Osteoblast (primary cell): Measurements from ENCODE around the gene CKM. TPM values are rescaled to one million over a fixed set of nuclear protein-coding genes. Genes with fewer than 3 reads are reported as not detected.

Experiments used
- DNase-seq: peaks from one replicate; pipeline ENCODE4 v3.0.0; 2011; ENCODE audit warnings: low spot score, mixed read lengths; ENCODE audit not compliant: insufficient read length; ENCODE audit errors: missing footprints
- H2AFZ ChIP-seq: 2 replicates; pipeline ENCODE4 v1.6.0; 2011; ENCODE audit warnings: mild to moderate bottlenecking, low read length
- H3K27ac ChIP-seq: 2 replicates; pipeline ENCODE4 v1.5.1; 2011; ENCODE audit warnings: mild to moderate bottlenecking, low read depth, low read length, moderate library complexity
- H3K27me3 ChIP-seq: 2 replicates; pipeline ENCODE4 v1.6.0; 2012; ENCODE audit warnings: mild to moderate bottlenecking, control low read depth, inconsistent platforms, low read length, moderate library complexity; ENCODE audit not compliant: insufficient read depth
- H3K36me3 ChIP-seq: 2 replicates; pipeline ENCODE4 v1.5.1; 2011; ENCODE audit warnings: mild to moderate bottlenecking, low read length, control low read depth, moderate library complexity; ENCODE audit not compliant: insufficient read depth
- H3K4me1 ChIP-seq: 2 replicates; pipeline ENCODE4 v1.5.1; 2011; ENCODE audit warnings: mild to moderate bottlenecking, low read length, control low read depth, moderate library complexity; ENCODE audit not compliant: insufficient read depth
- H3K4me2 ChIP-seq: 2 replicates; pipeline ENCODE4 v1.6.0; 2011; ENCODE audit warnings: mild to moderate bottlenecking, low read length; ENCODE audit not compliant: insufficient read depth
- H3K4me3 ChIP-seq: fragments of 200-600 bp; sonication (generic); 3 replicates; pipeline ENCODE4 v1.5.1; 2012; ENCODE audit warnings: mild to moderate bottlenecking, low read length, inconsistent platforms; ENCODE audit not compliant: insufficient read depth
- H3K79me2 ChIP-seq: 2 replicates; pipeline ENCODE4 v1.6.0; 2012; ENCODE audit warnings: mild to moderate bottlenecking, low read length, control low read depth, inconsistent platforms; ENCODE audit not compliant: insufficient read depth
- H3K9me3 ChIP-seq: 2 replicates; pipeline ENCODE4 v1.5.1; 2011; ENCODE audit warnings: low read depth, low read length, control low read depth
- H4K20me1 ChIP-seq: 2 replicates; pipeline ENCODE4 v1.6.0; 2012; ENCODE audit warnings: mild to moderate bottlenecking, low read length, control low read depth; ENCODE audit not compliant: insufficient read depth
- total RNA-seq: library from RNA; depleted of rRNA; stranded (reverse); fragments of >200 nt; gene quantifications from 2 replicates; pipeline ENCODE4 v1.2.3, GENCODE V29; 2012
- TF ChIP-seq, protein P1 (sequence below): IDR thresholded peaks from 2 replicates; pipeline ENCODE4 v1.5.1; 2011; ENCODE audit warnings: mild to moderate bottlenecking, low read depth, low read length, moderate library complexity; ENCODE audit errors: extremely low read depth

The CKM gene
- total RNA-seq, 1 donor, result 0.36 TPM

DNA sequence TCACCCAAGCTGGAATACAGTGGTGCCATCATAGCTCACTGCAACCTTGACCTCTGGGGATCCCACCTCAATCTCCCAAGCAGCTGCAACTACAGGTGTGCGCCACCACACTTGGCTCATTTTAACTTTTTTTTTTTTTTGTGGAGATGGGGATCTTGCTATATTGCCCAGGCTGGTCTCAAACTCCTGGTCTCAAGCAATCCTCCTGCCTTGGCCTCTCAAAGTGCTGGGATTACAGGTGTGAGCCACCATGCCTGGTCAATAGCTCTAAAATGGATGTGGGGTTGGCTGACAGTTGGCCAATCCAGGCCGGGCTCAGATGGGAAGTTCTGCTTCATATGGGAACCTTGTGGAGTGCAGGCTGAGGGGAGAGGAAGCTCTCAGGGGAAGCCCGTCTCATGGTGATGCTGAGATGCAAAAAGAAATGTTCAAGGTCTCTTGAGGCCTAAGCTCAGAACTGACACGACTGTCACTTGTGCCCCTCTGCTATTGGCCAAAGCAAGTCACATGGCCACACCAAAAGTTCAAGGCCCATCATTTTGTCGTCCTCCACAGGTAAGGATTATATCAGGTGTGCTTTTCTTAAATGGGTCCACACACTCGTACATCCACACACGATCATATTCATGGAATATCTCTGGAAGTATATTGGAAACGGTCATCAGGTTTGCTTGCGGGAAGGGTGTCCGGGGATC is 11.1 kb upstream of the CKM start:
- no peak overlapping the region for H2AFZ ChIP-seq
- H3K9me3 ChIP-seq, result no peaks in the 10 kb centered on the region

DNA sequence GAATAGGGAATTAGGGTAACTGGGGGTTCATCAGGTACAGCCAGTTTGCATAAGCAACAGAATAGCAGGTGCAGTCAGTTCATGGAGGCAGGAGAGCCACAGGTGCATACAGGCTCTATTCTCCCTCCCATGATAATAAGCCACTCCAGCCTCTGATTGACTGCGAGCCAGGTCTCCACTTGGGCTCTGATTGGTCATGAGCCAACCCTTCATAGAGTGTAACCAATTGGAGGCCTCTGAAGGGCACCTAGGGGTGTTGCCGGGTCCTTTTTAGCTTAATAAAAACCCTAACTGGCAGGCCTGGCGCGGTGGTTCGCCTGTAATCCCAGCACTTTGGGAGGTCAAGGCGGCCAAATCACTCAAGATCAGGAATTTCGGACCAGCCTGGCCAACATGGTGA is 8.7 kb upstream of the CKM start:
- DNase-seq, result no peak
- Histone ChIP-seq H3K27ac (no peak overlapping the region), H3K27me3 (no peaks in the 10 kb centered on the region), H3K9me3 (no peaks in the 10 kb centered on the region), H3K4me1 (peaks cover 2% of the 10 kb centered on the region), H4K20me1 (no peaks in the 10 kb centered on the region), H2AFZ (no peak overlapping the region), H3K4me2 (no peak overlapping the region), H3K36me3 (no peaks in the 10 kb centered on the region), H3K79me2 (no peaks in the 10 kb centered on the region), H3K4me3 (no peak overlapping the region)
- TF ChIP-seq, protein P1, sequence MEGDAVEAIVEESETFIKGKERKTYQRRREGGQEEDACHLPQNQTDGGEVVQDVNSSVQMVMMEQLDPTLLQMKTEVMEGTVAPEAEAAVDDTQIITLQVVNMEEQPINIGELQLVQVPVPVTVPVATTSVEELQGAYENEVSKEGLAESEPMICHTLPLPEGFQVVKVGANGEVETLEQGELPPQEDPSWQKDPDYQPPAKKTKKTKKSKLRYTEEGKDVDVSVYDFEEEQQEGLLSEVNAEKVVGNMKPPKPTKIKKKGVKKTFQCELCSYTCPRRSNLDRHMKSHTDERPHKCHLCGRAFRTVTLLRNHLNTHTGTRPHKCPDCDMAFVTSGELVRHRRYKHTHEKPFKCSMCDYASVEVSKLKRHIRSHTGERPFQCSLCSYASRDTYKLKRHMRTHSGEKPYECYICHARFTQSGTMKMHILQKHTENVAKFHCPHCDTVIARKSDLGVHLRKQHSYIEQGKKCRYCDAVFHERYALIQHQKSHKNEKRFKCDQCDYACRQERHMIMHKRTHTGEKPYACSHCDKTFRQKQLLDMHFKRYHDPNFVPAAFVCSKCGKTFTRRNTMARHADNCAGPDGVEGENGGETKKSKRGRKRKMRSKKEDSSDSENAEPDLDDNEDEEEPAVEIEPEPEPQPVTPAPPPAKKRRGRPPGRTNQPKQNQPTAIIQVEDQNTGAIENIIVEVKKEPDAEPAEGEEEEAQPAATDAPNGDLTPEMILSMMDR, result no peak

More for the DNA sequence above, 11.1 kb upstream of the CKM start:
- H3K36me3 ChIP-seq, result no peaks in the 10 kb centered on the region
- TF ChIP-seq, protein P1, result no peak
- no peak overlapping the region for H3K4me2 ChIP-seq
- no peaks in the 10 kb centered on the region for H4K20me1 ChIP-seq
- no peaks in the 10 kb centered on the region for H3K79me2 ChIP-seq
- no peaks in the 10 kb centered on the region for H3K27me3 ChIP-seq
- no peak overlapping the region for H3K4me3 ChIP-seq
- no peak for DNase-seq
- peaks cover 5% of the 10 kb centered on the region for H3K4me1 ChIP-seq
- H3K27ac ChIP-seq, result no peak overlapping the region

DNA sequence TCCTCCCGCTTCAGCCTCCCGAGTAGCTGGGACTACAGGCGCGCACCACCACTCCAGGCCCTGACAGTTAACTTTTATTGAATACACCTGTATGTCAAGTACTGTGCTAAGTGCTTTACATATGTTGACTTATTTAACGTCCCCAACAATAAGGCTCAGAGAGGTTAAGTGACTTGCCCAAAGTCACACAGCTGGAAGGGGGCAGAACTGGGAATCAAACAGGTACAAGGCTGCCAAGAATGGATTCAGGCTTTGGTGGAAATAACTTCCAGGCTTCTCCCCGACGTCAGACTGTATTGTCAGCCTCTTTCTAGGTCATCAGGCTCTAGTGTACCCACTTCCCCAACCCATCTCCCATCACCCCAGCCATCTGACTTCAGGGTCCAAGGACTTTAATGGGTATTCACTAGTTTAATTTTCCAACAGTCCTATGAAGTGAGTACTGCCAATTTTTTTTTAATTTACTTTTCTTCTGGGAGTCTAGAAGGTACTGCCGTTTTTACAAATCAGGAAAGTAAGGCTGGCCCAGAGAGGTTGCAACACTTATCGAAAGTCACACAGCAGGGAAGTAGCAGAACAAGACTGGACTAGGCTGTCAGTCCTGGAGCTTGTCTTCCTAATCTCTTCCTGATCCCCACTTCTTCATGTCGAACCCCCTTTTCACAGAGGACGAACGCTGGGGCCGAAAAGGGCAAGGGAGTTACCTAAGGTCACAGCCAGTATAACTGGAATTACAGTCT is 4.9 kb upstream of the CKM start:
- Histone ChIP-seq H4K20me1 (no peaks in the 10 kb centered on the region), H3K79me2 (no peaks in the 10 kb centered on the region), H3K4me1 (peaks cover 13% of the 10 kb centered on the region), H3K27me3 (peaks cover 4% of the 10 kb centered on the region), H3K4me2 (no peak overlapping the region), H3K4me3 (no peak overlapping the region), H3K9me3 (no peaks in the 10 kb centered on the region), H2AFZ (no peak overlapping the region), H3K27ac (no peak overlapping the region), H3K36me3 (no peaks in the 10 kb centered on the region)
- DNase-seq, result no peak
- TF ChIP-seq, protein P1, result no peak

DNA sequence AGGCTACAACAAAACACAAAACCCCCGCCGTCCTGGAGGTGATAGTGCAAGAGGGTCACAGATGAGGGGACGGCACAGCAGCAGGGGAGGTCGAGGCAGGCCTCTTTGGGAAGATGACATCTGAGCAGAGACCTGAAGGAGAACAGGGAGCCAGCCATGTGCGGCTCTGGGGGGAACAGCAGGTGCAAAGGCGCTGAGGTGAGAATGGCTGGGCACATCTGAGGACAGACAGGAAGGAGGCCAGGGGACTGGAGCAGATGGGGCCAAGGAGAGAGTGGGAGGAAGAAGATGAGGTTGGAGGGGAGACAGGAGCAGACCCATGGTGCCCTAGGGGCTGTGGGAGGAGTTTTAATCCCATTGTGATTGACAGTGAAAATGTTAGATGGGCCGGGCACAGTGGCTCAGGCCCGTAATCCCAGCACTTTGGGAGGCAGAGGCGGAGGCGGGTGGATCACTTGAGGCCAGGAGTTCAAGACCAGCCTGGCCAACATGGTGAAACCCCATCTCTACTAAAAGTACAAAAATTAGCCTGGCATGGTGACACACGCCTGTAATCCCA is 1.8 kb upstream of the CKM start:
- H3K4me2 ChIP-seq, result no peak overlapping the region
- H3K4me3 ChIP-seq, result no peak overlapping the region
- H3K4me1 ChIP-seq, result peaks cover 13% of the 10 kb centered on the region
- no peak for DNase-seq
- TF ChIP-seq, protein P1, result no peak
- no peaks in the 10 kb centered on the region for H3K79me2 ChIP-seq
- H4K20me1 ChIP-seq, result no peaks in the 10 kb centered on the region
- no peaks in the 10 kb centered on the region for H3K36me3 ChIP-seq
- peaks cover 4% of the 10 kb centered on the region for H3K27me3 ChIP-seq
- H3K27ac ChIP-seq, result no peak overlapping the region
- H2AFZ ChIP-seq, result no peak overlapping the region
- H3K9me3 ChIP-seq, result no peaks in the 10 kb centered on the region
